ENCODE results near the gene NMNAT2. TPM values are rescaled to one million over a fixed set of nuclear protein-coding genes. Genes with fewer than 3 reads are reported as not detected.
"Not testable (repeated sequence)": the region's sequence is repeated elsewhere in the genome, so short reads cannot be mapped to it uniquely, and the experiment has no call there.

The NMNAT2 gene
- total RNA-seq, 2 experiments from 2014 or later: not detected

GRCh38 chr1:183404476-183404875 lies 13.7 kb downstream of the NMNAT2 start:
- TF ChIP-seq, protein P1, sequence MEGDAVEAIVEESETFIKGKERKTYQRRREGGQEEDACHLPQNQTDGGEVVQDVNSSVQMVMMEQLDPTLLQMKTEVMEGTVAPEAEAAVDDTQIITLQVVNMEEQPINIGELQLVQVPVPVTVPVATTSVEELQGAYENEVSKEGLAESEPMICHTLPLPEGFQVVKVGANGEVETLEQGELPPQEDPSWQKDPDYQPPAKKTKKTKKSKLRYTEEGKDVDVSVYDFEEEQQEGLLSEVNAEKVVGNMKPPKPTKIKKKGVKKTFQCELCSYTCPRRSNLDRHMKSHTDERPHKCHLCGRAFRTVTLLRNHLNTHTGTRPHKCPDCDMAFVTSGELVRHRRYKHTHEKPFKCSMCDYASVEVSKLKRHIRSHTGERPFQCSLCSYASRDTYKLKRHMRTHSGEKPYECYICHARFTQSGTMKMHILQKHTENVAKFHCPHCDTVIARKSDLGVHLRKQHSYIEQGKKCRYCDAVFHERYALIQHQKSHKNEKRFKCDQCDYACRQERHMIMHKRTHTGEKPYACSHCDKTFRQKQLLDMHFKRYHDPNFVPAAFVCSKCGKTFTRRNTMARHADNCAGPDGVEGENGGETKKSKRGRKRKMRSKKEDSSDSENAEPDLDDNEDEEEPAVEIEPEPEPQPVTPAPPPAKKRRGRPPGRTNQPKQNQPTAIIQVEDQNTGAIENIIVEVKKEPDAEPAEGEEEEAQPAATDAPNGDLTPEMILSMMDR (conservative IDR thresholded peaks at IDR 0.05; ENCODE audit: low read length): no peak
- no peak for TF ChIP-seq EZH2phosphoT487 (IDR thresholded peaks at IDR 0.05; ENCODE audit: borderline replicate concordance, low read depth, low read length)
- intact Hi-C loops (cut with micrococcal nuclease; ENCODE audit: unreplicated experiment): no loop called here
- H3K9me2 ChIP-seq (ENCODE audit: insufficient read depth, low read length): no peaks in the 10 kb centered on the region
- H3K9me3 ChIP-seq (ENCODE audit: low read length): no peaks in the 10 kb centered on the region
- H3K36me3 ChIP-seq (ENCODE audit: insufficient read depth, low read length): no peaks in the 10 kb centered on the region
- ChIA-PET CTCF (ENCODE audit: unreplicated experiment) (no interaction called here), POLR2A (no interaction called here)
- H3K4me3 ChIP-seq (ENCODE audit: low read depth, low read length, poor library complexity, severe bottlenecking): no peak overlapping the region
- no peak overlapping the region for H3K4me2 ChIP-seq (ENCODE audit: low read length)
- no peak overlapping the region for H2AFZ ChIP-seq (ENCODE audit: low read length)
- H3K27ac ChIP-seq (ENCODE audit: low read depth, low read length, poor library complexity, severe bottlenecking): no peak overlapping the region
- DNase-seq (ENCODE audit: low spot score): no peak
- no peaks in the 10 kb centered on the region for H3K79me2 ChIP-seq (ENCODE audit: insufficient read depth, low read depth, low read length)
- BruUV-seq (replicated peaks): no TSS peak
- no peaks in the 10 kb centered on the region for H3K4me1 ChIP-seq (ENCODE audit: insufficient read depth, low read length, poor library complexity, severe bottlenecking)
- H4K20me1 ChIP-seq (ENCODE audit: insufficient read depth, low read length): no peaks in the 10 kb centered on the region

GRCh38 chr1:183403498-183403897 lies 14.7 kb downstream of the NMNAT2 start:
- POLR2A ChIA-PET: interaction anchor here (0.7 kb wide), 1 partner anchor 191 kb away, joined by 6 read pairs; no protein-coding TSS in a partner anchor
- Histone ChIP-seq H3K79me2 (ENCODE audit: insufficient read depth, low read depth, low read length) (no peaks in the 10 kb centered on the region), H3K27ac (ENCODE audit: low read depth, low read length, poor library complexity, severe bottlenecking) (no peak overlapping the region), H4K20me1 (ENCODE audit: insufficient read depth, low read length) (no peaks in the 10 kb centered on the region), H3K4me2 (ENCODE audit: low read length) (no peak overlapping the region), H3K9me3 (ENCODE audit: low read length) (no peaks in the 10 kb centered on the region), H3K36me3 (ENCODE audit: insufficient read depth, low read length) (no peaks in the 10 kb centered on the region), H3K4me1 (ENCODE audit: insufficient read depth, low read length, poor library complexity, severe bottlenecking) (no peaks in the 10 kb centered on the region), H3K4me3 (ENCODE audit: low read depth, low read length, poor library complexity, severe bottlenecking) (no peak overlapping the region), H3K9me2 (ENCODE audit: insufficient read depth, low read length) (no peaks in the 10 kb centered on the region), H2AFZ (ENCODE audit: low read length) (no peak overlapping the region)
- CTCF ChIA-PET (ENCODE audit: unreplicated experiment): no interaction called here
- intact Hi-C loops (cut with micrococcal nuclease; ENCODE audit: unreplicated experiment): no loop called here
- no TSS peak for BruUV-seq (replicated peaks)
- DNase-seq (ENCODE audit: low spot score): no peak
- TF ChIP-seq, protein P1 (conservative IDR thresholded peaks at IDR 0.05; ENCODE audit: low read length): no peak
- TF ChIP-seq EZH2phosphoT487 (IDR thresholded peaks at IDR 0.05; ENCODE audit: borderline replicate concordance, low read depth, low read length): no peak

- H3K9me2 ChIP-seq (ENCODE audit: insufficient read depth, low read length); CTCF ChIA-PET (ENCODE audit: unreplicated experiment); H4K20me1 ChIP-seq (ENCODE audit: insufficient read depth, low read length); DNase-seq (ENCODE audit: low spot score); H3K27ac ChIP-seq (ENCODE audit: low read depth, low read length, poor library complexity, severe bottlenecking); BruUV-seq (replicated peaks); H3K79me2 ChIP-seq (ENCODE audit: insufficient read depth, low read depth, low read length); H3K36me3 ChIP-seq (ENCODE audit: insufficient read depth, low read length); H3K9me3 ChIP-seq (ENCODE audit: low read length); H3K4me3 ChIP-seq (ENCODE audit: low read depth, low read length, poor library complexity, severe bottlenecking); intact Hi-C loops (cut with micrococcal nuclease; ENCODE audit: unreplicated experiment); H2AFZ ChIP-seq (ENCODE audit: low read length); POLR2A ChIA-PET; H3K4me1 ChIP-seq (ENCODE audit: insufficient read depth, low read length, poor library complexity, severe bottlenecking); H3K4me2 ChIP-seq (ENCODE audit: low read length): not testable (repeated sequence)
Measured at GRCh38 chr1:183401565-183401964, 16.6 kb downstream of the NMNAT2 start.

All from OCI-LY7 (cell line).